H1 (cell line): ENCODE results near the gene ADAD1. TPM values are rescaled to one million over a fixed set of nuclear protein-coding genes. Genes with fewer than 3 reads are reported as not detected.

Experiments
- SP2 ChIP-seq: IDR thresholded peaks from 2 replicates; pipeline ENCODE4 v1.6.1; 2012; ENCODE audit warnings: mild to moderate bottlenecking, low read length, inconsistent platforms
- polyA plus RNA-seq, 7 experiments: library from polyadenylated mRNA; depleted of rRNA in 3 of 7; stranded (reverse) in 5 of 7; unstranded in 2 of 7; fragments of >200 nt in 5 of 7; fragments of 200-250 nt in 2 of 7; gene quantifications; 1 replicate in 5 of 7; 2 replicates in 1 of 7; 4 replicates in 1 of 7; pipeline versions ENCODE4 v1.2.1 to v1.2.3, GENCODE V29; 2011 to 2013; ENCODE audit warnings: missing spikeins in 2 of 7, mixed read lengths in 2 of 7
- total RNA-seq: library from RNA; stranded (reverse); fragmentation: NEBNext Ultra II Directional; extraction: Animal tissue kit (Norgen Biotek cat#: 25700); gene quantifications from 2 replicates; pipeline ENCODE4 v1.2.1, GENCODE V29; 2021

ADAD1 gene
- total and polyA plus RNA-seq, 2 of the 8 experiments (the other 6 are each of a cell fraction or from before 2014, with no cell fraction given), result not detected

GRCh38 chr4:122329876-122330565 lies 48.8 kb upstream of the ADAD1 start (continued):
- no peak for TF ChIP-seq SP2
